ENCODE data around the gene TOGARAM1. TPM values are rescaled to one million over a fixed set of nuclear protein-coding genes. Genes with fewer than 3 reads are reported as not detected.
A peak's percentile ranks its signal among the peaks of the same experiment; 100 is the strongest.

TOGARAM1 gene
- total and polyA plus RNA-seq, 7 experiments from 2014 or later = 8.7 to 17.5 (median 12.0) TPM

DNA sequence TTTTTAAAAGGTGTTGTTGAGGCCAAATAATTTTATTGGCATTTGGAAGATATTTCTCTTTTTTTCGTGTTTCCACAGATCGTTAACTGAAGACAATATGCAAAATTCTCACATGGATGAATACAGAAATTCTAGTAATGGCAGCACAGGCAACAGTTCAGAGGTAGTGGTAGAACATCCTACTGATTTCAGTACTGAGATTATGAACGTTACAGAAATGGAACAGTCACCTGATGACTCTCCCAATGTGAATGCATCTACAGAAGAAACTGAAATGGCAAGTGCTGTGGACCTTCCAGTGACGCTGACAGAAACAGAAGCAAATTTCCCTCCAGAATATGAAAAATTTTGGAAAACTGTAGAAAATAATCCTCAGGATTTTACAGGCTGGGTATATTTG, 133.2 kb downstream of the TOGARAM1 start:
- Mint-ChIP-seq H3K27me3 (no peaks in the 10 kb centered on the region), H3K36me3 (peaks cover 4 to 52% (median 27%) of the 10 kb centered on the region in 5 donors), H3K4me3 (no peak overlapping the region), H3K27ac (no peak overlapping the region), H3K4me1 (peaks cover 9 to 40% (median 24%) of the 10 kb centered on the region in 7 donors), H3K9me3 (no peaks in the 10 kb centered on the region)
- H3K4me3 ChIP-seq (ENCODE audit: low read length) = no peak overlapping the region
- H3K27ac ChIP-seq (ENCODE audit: low read depth, low read length) = no peak overlapping the region
- H3K36me3 ChIP-seq (ENCODE audit: control insufficient read depth in 2 of 3, insufficient read depth in 3 of 3, low read length in 3 of 3) = peaks cover 9 to 43% (median 11%) of the 10 kb centered on the region in 3 experiments
- POLR2A ChIA-PET = no interaction called here
- CTCF ChIA-PET = no interaction called here
- no peaks in the 10 kb centered on the region for H3K27me3 ChIP-seq (ENCODE audit: control insufficient read depth in 2 of 2, insufficient read depth in 2 of 2, low read length in 2 of 2)
- no peaks in the 10 kb centered on the region for H3K9me3 ChIP-seq (ENCODE audit: control insufficient read depth in 2 of 3, low read length in 3 of 3)
- no peak for ATAC-seq
- no peak for DNase-seq
- intact Hi-C loops (cut with micrococcal nuclease) = no loop called here
- H3K4me1 ChIP-seq (ENCODE audit: control insufficient read depth in 2 of 2, insufficient read depth in 2 of 2, low read length in 2 of 2) = no peaks in the 10 kb centered on the region

DNA sequence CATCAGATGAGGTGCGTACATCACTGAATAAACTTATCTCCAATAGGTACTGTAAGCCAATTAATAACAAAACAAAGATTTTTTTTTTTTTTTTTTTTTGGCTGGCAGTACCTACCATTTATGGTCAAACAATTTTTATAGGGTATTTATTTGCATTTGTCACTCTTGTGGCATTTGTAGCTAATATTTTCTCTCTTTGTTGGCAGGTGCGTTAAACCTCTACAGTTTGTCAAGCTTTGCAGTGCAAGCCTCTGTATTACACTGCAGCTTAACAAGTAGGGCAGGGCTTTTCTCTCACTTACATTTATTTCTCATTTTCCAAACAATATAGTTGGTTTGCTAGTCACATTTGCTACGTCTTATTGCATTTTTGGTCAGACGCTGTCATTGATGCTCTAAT, 134.2 kb downstream of the TOGARAM1 start:
- Histone ChIP-seq H3K27ac (ENCODE audit: low read depth, low read length) (no peak overlapping the region), H3K4me3 (ENCODE audit: low read length) (no peak overlapping the region), H3K27me3 (ENCODE audit: control insufficient read depth in 2 of 2, insufficient read depth in 2 of 2, low read length in 2 of 2) (no peaks in the 10 kb centered on the region), H3K9me3 (ENCODE audit: control insufficient read depth in 2 of 3, low read length in 3 of 3) (no peaks in the 10 kb centered on the region), H3K4me1 (ENCODE audit: control insufficient read depth in 2 of 2, insufficient read depth in 2 of 2, low read length in 2 of 2) (no peaks in the 10 kb centered on the region), H3K36me3 (ENCODE audit: control insufficient read depth in 2 of 3, insufficient read depth in 3 of 3, low read length in 3 of 3) (peaks cover 9 to 52% (median 16%) of the 10 kb centered on the region in 3 experiments)
- peak overlapping the region in 1 of 9 donors; percentile 51 for H3K27ac Mint-ChIP-seq
- ChIA-PET POLR2A (interaction anchor here (1.5 kb wide), 1 partner anchor 12 kb away, joined by 4 read pairs; the partner anchor contains the start of gene PRPF39), CTCF (no interaction called here)
- H3K4me3 Mint-ChIP-seq = no peak overlapping the region
- H3K36me3 Mint-ChIP-seq = peaks cover 4 to 62% (median 35%) of the 10 kb centered on the region in 5 donors
- no peaks in the 10 kb centered on the region for H3K9me3 Mint-ChIP-seq
- intact Hi-C loops (cut with micrococcal nuclease) = no loop called here
- ATAC-seq (no peak), DNase-seq (no peak)
- no peaks in the 10 kb centered on the region for H3K27me3 Mint-ChIP-seq
- H3K4me1 Mint-ChIP-seq = peaks cover under 1 to 38% (median 14%) of the 10 kb centered on the region in 7 donors

- Mint-ChIP-seq H3K4me1 (peaks cover 0 to 23% (median 3%) of the 10 kb centered on the region in 7 donors), H3K36me3 (peaks cover 4 to 59% (median 30%) of the 10 kb centered on the region in 5 donors), H3K9me3 (no peaks in the 10 kb centered on the region), H3K27ac (peak overlapping the region in 2 of 9 donors; percentile 38 to 64), H3K27me3 (no peaks in the 10 kb centered on the region), H3K4me3 (no peak overlapping the region)
- ATAC-seq = no peak
- no peaks in the 10 kb centered on the region for H3K27me3 ChIP-seq (ENCODE audit: control insufficient read depth in 2 of 2, insufficient read depth in 2 of 2, low read length in 2 of 2)
- no peaks in the 10 kb centered on the region for H3K9me3 ChIP-seq (ENCODE audit: control insufficient read depth in 2 of 3, low read length in 3 of 3)
- H3K4me1 ChIP-seq (ENCODE audit: control insufficient read depth in 2 of 2, insufficient read depth in 2 of 2, low read length in 2 of 2) = no peaks in the 10 kb centered on the region
- ChIA-PET POLR2A (no interaction called here), CTCF (no interaction called here)
- H3K27ac ChIP-seq (ENCODE audit: low read depth, low read length) = no peak overlapping the region
- intact Hi-C loops (cut with micrococcal nuclease) = loop anchor here in 1 of 2 donors (2.0 kb wide), 1 partner anchor 19 kb away; the partner anchor contains the start of gene PRPF39
- H3K36me3 ChIP-seq (ENCODE audit: control insufficient read depth in 2 of 3, insufficient read depth in 3 of 3, low read length in 3 of 3) = peaks cover 3 to 40% (median 22%) of the 10 kb centered on the region in 3 experiments
- DNase-seq = no peak
- H3K4me3 ChIP-seq (ENCODE audit: low read length) = no peak overlapping the region
Observed at GRCh38 chr14:45103806-45104205, 141.8 kb downstream of the TOGARAM1 start.

DNA sequence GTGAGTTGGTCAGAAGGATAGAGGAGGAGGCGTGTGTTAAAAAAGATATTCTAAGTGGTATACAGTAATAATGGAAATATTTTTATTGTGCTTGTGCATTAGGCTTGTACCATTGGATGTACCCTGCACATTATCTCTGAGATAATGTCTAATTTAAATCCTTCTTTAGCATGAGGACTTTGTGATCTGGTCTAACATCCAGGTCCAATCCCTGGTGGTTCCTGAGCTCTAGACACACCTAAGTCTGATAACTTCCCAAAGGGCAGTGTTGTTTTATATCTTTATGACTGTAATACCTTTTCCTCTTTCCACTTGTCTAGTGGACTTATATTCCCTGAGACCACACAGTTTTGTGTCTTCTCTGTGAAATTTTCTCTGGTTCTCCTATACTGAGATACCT, 142.6 kb downstream of the TOGARAM1 start:
- H3K36me3 Mint-ChIP-seq = peaks cover 4 to 55% (median 26%) of the 10 kb centered on the region in 5 donors
- Histone ChIP-seq H3K4me1 (ENCODE audit: control insufficient read depth in 2 of 2, insufficient read depth in 2 of 2, low read length in 2 of 2) (no peaks in the 10 kb centered on the region), H3K27me3 (ENCODE audit: control insufficient read depth in 2 of 2, insufficient read depth in 2 of 2, low read length in 2 of 2) (no peaks in the 10 kb centered on the region), H3K27ac (ENCODE audit: low read depth, low read length) (no peak overlapping the region), H3K36me3 (ENCODE audit: control insufficient read depth in 2 of 3, insufficient read depth in 3 of 3, low read length in 3 of 3) (peaks cover 3 to 38% (median 22%) of the 10 kb centered on the region in 3 experiments), H3K9me3 (ENCODE audit: control insufficient read depth in 2 of 3, low read length in 3 of 3) (no peaks in the 10 kb centered on the region), H3K4me3 (ENCODE audit: low read length) (no peak overlapping the region)
- H3K4me1 Mint-ChIP-seq = peaks cover 0 to 19% (median 3%) of the 10 kb centered on the region in 7 donors
- peak overlapping the region in 4 of 9 donors; percentile 12 to 41 (median 28) for H3K27ac Mint-ChIP-seq
- no peak overlapping the region for H3K4me3 Mint-ChIP-seq
- ATAC-seq (no peak), DNase-seq (no peak)
- H3K27me3 Mint-ChIP-seq = no peaks in the 10 kb centered on the region
- ChIA-PET CTCF (no interaction called here), POLR2A (no interaction called here)
- no peaks in the 10 kb centered on the region for H3K9me3 Mint-ChIP-seq
- intact Hi-C loops (cut with micrococcal nuclease) = no loop called here

GRCh38 chr14:45112896-45113781, 151.1 kb downstream of the TOGARAM1 start:
- POLR2A ChIA-PET = no interaction called here
- intact Hi-C loops (cut with micrococcal nuclease) = no loop called here
- Mint-ChIP-seq H3K27ac (peak overlapping the region; percentile 11 to 86 (median 46)), H3K27me3 (no peaks in the 10 kb centered on the region), H3K36me3 (peaks cover 4 to 39% (median 17%) of the 10 kb centered on the region in 5 donors), H3K9me3 (peaks cover 0 to 1% (median 0%) of the 10 kb centered on the region in 11 donors), H3K4me1 (peaks cover 1 to 13% (median 8%) of the 10 kb centered on the region in 7 donors), H3K4me3 (no peak overlapping the region)
- Histone ChIP-seq H3K27me3 (ENCODE audit: control insufficient read depth in 2 of 2, insufficient read depth in 2 of 2, low read length in 2 of 2) (no peaks in the 10 kb centered on the region), H3K4me3 (ENCODE audit: low read length) (no peak overlapping the region), H3K27ac (ENCODE audit: low read depth, low read length) (no peak overlapping the region), H3K9me3 (ENCODE audit: control insufficient read depth in 2 of 3, low read length in 3 of 3) (no peaks in the 10 kb centered on the region), H3K4me1 (ENCODE audit: control insufficient read depth in 2 of 2, insufficient read depth in 2 of 2, low read length in 2 of 2) (peaks cover 0 to 2% of the 10 kb centered on the region in 2 donors), H3K36me3 (ENCODE audit: control insufficient read depth in 2 of 3, insufficient read depth in 3 of 3, low read length in 3 of 3) (peaks cover 4 to 34% (median 19%) of the 10 kb centered on the region in 3 experiments)
- CTCF ChIA-PET = no interaction called here
- DNase-seq = no peak
- ATAC-seq = no peak

- POLR2A ChIA-PET = no interaction called here
- H3K4me1 ChIP-seq (ENCODE audit: control insufficient read depth in 2 of 2, insufficient read depth in 2 of 2, low read length in 2 of 2) = peaks cover 0 to 2% of the 10 kb centered on the region in 2 donors
- Mint-ChIP-seq H3K4me3 (no peak overlapping the region), H3K4me1 (peaks cover 1 to 13% (median 8%) of the 10 kb centered on the region in 7 donors), H3K36me3 (peaks cover 4 to 39% (median 17%) of the 10 kb centered on the region in 5 donors), H3K27ac (peak overlapping the region in 7 of 9 donors; percentile 3 to 75 (median 52)), H3K27me3 (no peaks in the 10 kb centered on the region), H3K9me3 (peaks cover 0 to 1% (median 0%) of the 10 kb centered on the region in 11 donors)
- no peak for ATAC-seq
- no peak overlapping the region for H3K27ac ChIP-seq (ENCODE audit: low read depth, low read length)
- CTCF ChIA-PET = no interaction called here
- no peaks in the 10 kb centered on the region for H3K9me3 ChIP-seq (ENCODE audit: control insufficient read depth in 2 of 3, low read length in 3 of 3)
- no peak overlapping the region for H3K4me3 ChIP-seq (ENCODE audit: low read length)
- H3K27me3 ChIP-seq (ENCODE audit: control insufficient read depth in 2 of 2, insufficient read depth in 2 of 2, low read length in 2 of 2) = no peaks in the 10 kb centered on the region
- no peak for DNase-seq
- intact Hi-C loops (cut with micrococcal nuclease) = no loop called here
- peaks cover 4 to 40% (median 19%) of the 10 kb centered on the region in 3 experiments for H3K36me3 ChIP-seq (ENCODE audit: control insufficient read depth in 2 of 3, insufficient read depth in 3 of 3, low read length in 3 of 3)
Observed at GRCh38 chr14:45114327-45114726, 152.3 kb downstream of the TOGARAM1 start.

Measured in naive thymus-derived CD4-positive, alpha-beta T cell (primary cell).